ENCODE data around the gene CRIM1. TPM values are rescaled to one million over a fixed set of nuclear protein-coding genes. Genes with fewer than 3 reads are reported as not detected.

The CRIM1 gene
- total and polyA plus RNA-seq, 4 donors, result 24.3 to 119 (median 58.4) TPM

- Histone ChIP-seq H3K27me3 (ENCODE audit: control insufficient read depth in 3 of 3, insufficient read depth in 3 of 3, low read length in 2 of 3) (no peaks in the 10 kb centered on the region), H3K4me3 (no peak overlapping the region), H3K9ac (ENCODE audit: insufficient read depth in 1 of 2, low read length in 2 of 2) (no peak overlapping the region), H3K27ac (ENCODE audit: low read depth in 1 of 2, low read length in 1 of 2) (no peak overlapping the region), H3K9me3 (ENCODE audit: control insufficient read depth in 4 of 4, insufficient read depth in 3 of 4, low read length in 3 of 4) (no peaks in the 10 kb centered on the region), H3K36me3 (ENCODE audit: control insufficient read depth in 4 of 4, insufficient read depth in 4 of 4, low read length in 4 of 4) (peaks cover 0 to 4% (median 1%) of the 10 kb centered on the region in 4 donors), H3K4me1 (ENCODE audit: control insufficient read depth in 5 of 5, insufficient read depth in 5 of 5, low read length in 5 of 5) (peaks cover 0 to 19% (median 5%) of the 10 kb centered on the region in 5 donors)
- WGBS, 2 donors, result 62 to 83% methylated on average over 5 to 6 of the region's 6 CpGs
- ATAC-seq (ENCODE audit: insufficient read depth, low FRiP score) (no peak), DNase-seq (no peak)
- TF ChIP-seq CTCF (IDR thresholded peaks at IDR 0.05; ENCODE audit: control extremely low read depth, extremely low read depth), result no peak
Observed at GRCh38 chr2:36394804-36395203, 39.2 kb downstream of the CRIM1 start.

- H3K27me3 ChIP-seq (ENCODE audit: control insufficient read depth in 3 of 3, insufficient read depth in 3 of 3, low read length in 2 of 3), result no peaks in the 10 kb centered on the region
- no peak for TF ChIP-seq CTCF (IDR thresholded peaks at IDR 0.05; ENCODE audit: control extremely low read depth, extremely low read depth)
- 92 to 95% methylated on average over 4 of the region's 4 CpGs for WGBS, 2 donors
- no peak overlapping the region for H3K4me3 ChIP-seq
- no peaks in the 10 kb centered on the region for H3K9me3 ChIP-seq (ENCODE audit: control insufficient read depth in 4 of 4, insufficient read depth in 3 of 4, low read length in 3 of 4)
- no peak overlapping the region for H3K27ac ChIP-seq (ENCODE audit: low read depth in 1 of 2, low read length in 1 of 2)
- DNase-seq (no peak), ATAC-seq (ENCODE audit: insufficient read depth, low FRiP score) (no peak)
- no peak overlapping the region for H3K9ac ChIP-seq (ENCODE audit: insufficient read depth in 1 of 2, low read length in 2 of 2)
- H3K36me3 ChIP-seq (ENCODE audit: control insufficient read depth in 4 of 4, insufficient read depth in 4 of 4, low read length in 4 of 4), result peaks cover 0 to 4% (median 1%) of the 10 kb centered on the region in 4 donors
- H3K4me1 ChIP-seq (ENCODE audit: control insufficient read depth in 5 of 5, insufficient read depth in 5 of 5, low read length in 5 of 5), result peaks cover 0 to 18% (median 5%) of the 10 kb centered on the region in 5 donors
Observed at GRCh38 chr2:36395866-36396265, 40.3 kb downstream of the CRIM1 start.

GRCh38 chr2:36396878-36397539 lies 41.4 kb downstream of the CRIM1 start:
- DNase-seq, result no peak
- Histone ChIP-seq H3K4me3 (no peak overlapping the region), H3K27ac (ENCODE audit: low read depth in 1 of 2, low read length in 1 of 2) (no peak overlapping the region), H3K9me3 (ENCODE audit: control insufficient read depth in 4 of 4, insufficient read depth in 3 of 4, low read length in 3 of 4) (no peaks in the 10 kb centered on the region), H3K4me1 (ENCODE audit: control insufficient read depth in 5 of 5, insufficient read depth in 5 of 5, low read length in 5 of 5) (peaks cover 0 to 21% (median 5%) of the 10 kb centered on the region in 5 donors), H3K27me3 (ENCODE audit: control insufficient read depth in 3 of 3, insufficient read depth in 3 of 3, low read length in 2 of 3) (no peaks in the 10 kb centered on the region), H3K36me3 (ENCODE audit: control insufficient read depth in 4 of 4, insufficient read depth in 4 of 4, low read length in 4 of 4) (peaks cover 0 to 4% (median 1%) of the 10 kb centered on the region in 4 donors), H3K9ac (ENCODE audit: insufficient read depth in 1 of 2, low read length in 2 of 2) (no peak overlapping the region)
- WGBS, 2 donors, result 97 to 98% methylated on average over 9 of the region's 9 CpGs
- no peak for ATAC-seq (ENCODE audit: insufficient read depth, low FRiP score)
- no peak for TF ChIP-seq CTCF (IDR thresholded peaks at IDR 0.05; ENCODE audit: control extremely low read depth, extremely low read depth)

Data from lung (tissue), 12 donors.